Activated CD4-positive, alpha-beta memory T cell treated with anti-CD3 and anti-CD28 coated beads, Interleukin-2, amount 10 ng/mL, durations not matched to agents 7 days and 5 days (primary cell): ENCODE measurements around the gene DZIP3. TPM values are rescaled to one million over a fixed set of nuclear protein-coding genes. Genes with fewer than 3 reads are reported as not detected.
A peak's percentile ranks its signal among the peaks of the same experiment; 100 is the strongest.

Source experiments
- CTCF ChIA-PET: fragments of 350-600 bp; sonication (Branson Sonifier 250); formaldehyde crosslinking; loops from one replicate; lab custom pipeline; 2021; ENCODE audit warnings: antibody characterized with exemption, inconsistent platforms; lab: Charles Lee
- POLR2A ChIA-PET: fragments of 350-600 bp; sonication (Branson Sonifier 250); formaldehyde crosslinking; loops from one replicate; lab custom pipeline; 2021; ENCODE audit warnings: antibody characterized with exemption; lab: Charles Lee
- DNase-seq: peaks from one replicate; pipeline ENCODE4 v3.0.0-alpha.2; 2020
- H3K27ac Mint-ChIP-seq: one replicate; pipeline ENCODE4 v1.8.0; 2021; ENCODE audit warnings: mild to moderate bottlenecking, mixed read lengths
- H3K27me3 Mint-ChIP-seq: one replicate; pipeline ENCODE4 v1.8.0; 2021; ENCODE audit warnings: mixed read lengths
- H3K36me3 Mint-ChIP-seq: one replicate; pipeline ENCODE4 v1.8.0; 2021; ENCODE audit warnings: low read depth, mixed read lengths
- H3K4me1 Mint-ChIP-seq: one replicate; pipeline ENCODE4 v1.8.0; 2021; ENCODE audit warnings: mixed read lengths
- H3K4me3 Mint-ChIP-seq: one replicate; pipeline ENCODE4 v1.8.0; 2021; ENCODE audit warnings: mild to moderate bottlenecking, mixed read lengths
- H3K9me3 Mint-ChIP-seq: one replicate; pipeline ENCODE4 v1.8.0; 2021; ENCODE audit warnings: mixed read lengths
- total RNA-seq, 2 experiments: library from RNA; stranded (reverse); gene quantifications; one replicate each; pipeline ENCODE4 v1.2.3, GENCODE V29; 2021

DZIP3 gene
- total RNA-seq, 2 experiments from 2014 or later = 16.1 to 17.2 TPM

GRCh38 chr3:108565506-108565905 lies 24.0 kb upstream of the DZIP3 start:
- POLR2A ChIA-PET = interaction anchor here (1.4 to 1.5 kb wide), 2 partner anchors 23 to 24 kb away, joined by 3 to 8 read pairs; partner anchors contain the start of genes CIP2A and DZIP3
- no peak overlapping the region for H3K27ac Mint-ChIP-seq
- no peaks in the 10 kb centered on the region for H3K27me3 Mint-ChIP-seq
- H3K9me3 Mint-ChIP-seq = no peaks in the 10 kb centered on the region
- peaks cover 16% of the 10 kb centered on the region for H3K4me1 Mint-ChIP-seq
- peaks cover 58% of the 10 kb centered on the region for H3K36me3 Mint-ChIP-seq
- no peak for DNase-seq
- no peak overlapping the region for H3K4me3 Mint-ChIP-seq
- CTCF ChIA-PET = no interaction called here

GRCh38 chr3:108566599-108566998 lies 22.9 kb upstream of the DZIP3 start:
- POLR2A ChIA-PET = interaction anchor here (1.0 to 1.4 kb wide), 2 partner anchors 22 to 23 kb away, joined by 3 to 4 read pairs; partner anchors contain the start of genes CIP2A and DZIP3
- H3K36me3 Mint-ChIP-seq = peaks cover 50% of the 10 kb centered on the region
- no peak overlapping the region for H3K4me3 Mint-ChIP-seq
- H3K27ac Mint-ChIP-seq = no peak overlapping the region
- DNase-seq = no peak
- CTCF ChIA-PET = interaction anchor here (1.1 kb wide), 1 partner anchor 14 kb away, joined by 5 read pairs; no protein-coding TSS in a partner anchor
- no peaks in the 10 kb centered on the region for H3K27me3 Mint-ChIP-seq
- no peaks in the 10 kb centered on the region for H3K9me3 Mint-ChIP-seq
- peaks cover 16% of the 10 kb centered on the region for H3K4me1 Mint-ChIP-seq

- peaks cover 16% of the 10 kb centered on the region for H3K4me1 Mint-ChIP-seq
- no peak overlapping the region for H3K4me3 Mint-ChIP-seq
- H3K27ac Mint-ChIP-seq = no peak overlapping the region
- CTCF ChIA-PET = interaction anchor here (1.1 kb wide), 1 partner anchor 16 kb away, joined by 3 read pairs; no protein-coding TSS in a partner anchor
- H3K9me3 Mint-ChIP-seq = no peaks in the 10 kb centered on the region
- POLR2A ChIA-PET = no interaction called here
- no peaks in the 10 kb centered on the region for H3K27me3 Mint-ChIP-seq
- H3K36me3 Mint-ChIP-seq = peaks cover 60% of the 10 kb centered on the region
- DNase-seq = no peak
These were observed 20.2 kb upstream of the DZIP3 start for GRCh38 chr3:108569336-108569735.

GRCh38 chr3:108578064-108578463 lies 11.5 kb upstream of the DZIP3 start:
- no peak overlapping the region for H3K4me3 Mint-ChIP-seq
- ChIA-PET POLR2A (interaction anchor here (1.3 to 1.9 kb wide), 2 partner anchors 11 to 246 kb away, joined by 3 to 17 read pairs; partner anchors contain the start of genes CIP2A and DZIP3), CTCF (interaction anchor here (0.9 kb wide), 1 partner anchor 12 kb away, joined by 4 read pairs; the partner anchor contains the start of genes CIP2A and DZIP3)
- H3K27ac Mint-ChIP-seq = no peak overlapping the region
- peaks cover 15% of the 10 kb centered on the region for H3K4me1 Mint-ChIP-seq
- H3K9me3 Mint-ChIP-seq = no peaks in the 10 kb centered on the region
- no peak for DNase-seq
- no peaks in the 10 kb centered on the region for H3K27me3 Mint-ChIP-seq
- peaks cover 81% of the 10 kb centered on the region for H3K36me3 Mint-ChIP-seq

- ChIA-PET CTCF (interaction anchor here (0.6 to 2.3 kb wide), 8 partner anchors 11 to 480 kb away, joined by 3 to 17 read pairs (median 6); no protein-coding TSS in a partner anchor), POLR2A (interaction anchor here (0.7 to 6.1 kb wide), 34 partner anchors 9 to 495 kb away, joined by 3 to 205 read pairs (median 6); partner anchors contain the start of genes HHLA2, IFT57 and TRAT1)
- Mint-ChIP-seq H3K4me3 (peak overlapping the region; percentile 98), H3K27me3 (no peaks in the 10 kb centered on the region), H3K27ac (peak overlapping the region; percentile 96), H3K4me1 (peaks cover 52% of the 10 kb centered on the region), H3K9me3 (no peaks in the 10 kb centered on the region), H3K36me3 (peaks cover 37% of the 10 kb centered on the region)
- no peak for DNase-seq
These were observed 921 bp upstream of the DZIP3 start for GRCh38 chr3:108588601-108589000.

- H3K9me3 Mint-ChIP-seq = no peaks in the 10 kb centered on the region
- ChIA-PET POLR2A (interaction anchor here (0.8 to 6.1 kb wide), 28 partner anchors 12 to 1159 kb away, joined by 3 to 205 read pairs (median 8); partner anchors contain the start of genes HHLA2, IFT57 and TRAT1), CTCF (interaction anchor here (1.1 to 2.3 kb wide), 8 partner anchors 9 to 325 kb away, joined by 3 to 17 read pairs (median 7); no protein-coding TSS in a partner anchor)
- H3K4me1 Mint-ChIP-seq = peaks cover 49% of the 10 kb centered on the region
- no peak for DNase-seq
- peak overlapping the region; percentile 96 for H3K27ac Mint-ChIP-seq
- H3K27me3 Mint-ChIP-seq = no peaks in the 10 kb centered on the region
- peak overlapping the region; percentile 98 for H3K4me3 Mint-ChIP-seq
- H3K36me3 Mint-ChIP-seq = peaks cover 27% of the 10 kb centered on the region
These were observed 439 bp downstream of the DZIP3 start for GRCh38 chr3:108589998-108590323.

- CTCF ChIA-PET = interaction anchor here (1.1 to 2.3 kb wide), 6 partner anchors 9 to 231 kb away, joined by 3 to 17 read pairs (median 7); no protein-coding TSS in a partner anchor
- H3K9me3 Mint-ChIP-seq = no peaks in the 10 kb centered on the region
- H3K4me1 Mint-ChIP-seq = peaks cover 44% of the 10 kb centered on the region
- H3K27ac Mint-ChIP-seq = peak overlapping the region; percentile 96
- no peak for DNase-seq
- peak overlapping the region; percentile 98 for H3K4me3 Mint-ChIP-seq
- H3K36me3 Mint-ChIP-seq = peaks cover 22% of the 10 kb centered on the region
- POLR2A ChIA-PET = interaction anchor here (0.9 to 6.1 kb wide), 14 partner anchors 11 to 368 kb away, joined by 3 to 205 read pairs (median 14); partner anchors contain the start of genes IFT57 and TRAT1
- H3K27me3 Mint-ChIP-seq = no peaks in the 10 kb centered on the region
These were observed 938 bp downstream of the DZIP3 start for GRCh38 chr3:108590460-108590859.

GRCh38 chr3:108595321-108595720 lies 5.8 kb downstream of the DZIP3 start:
- no peak for DNase-seq
- POLR2A ChIA-PET = no interaction called here
- no peak overlapping the region for H3K27ac Mint-ChIP-seq
- H3K9me3 Mint-ChIP-seq = no peaks in the 10 kb centered on the region
- H3K27me3 Mint-ChIP-seq = no peaks in the 10 kb centered on the region
- H3K36me3 Mint-ChIP-seq = peaks cover 7% of the 10 kb centered on the region
- CTCF ChIA-PET = no interaction called here
- H3K4me3 Mint-ChIP-seq = no peak overlapping the region
- H3K4me1 Mint-ChIP-seq = peaks cover 44% of the 10 kb centered on the region

- Mint-ChIP-seq H3K4me3 (no peak overlapping the region), H3K27me3 (no peaks in the 10 kb centered on the region), H3K4me1 (peaks cover 48% of the 10 kb centered on the region), H3K36me3 (peaks cover 22% of the 10 kb centered on the region), H3K9me3 (peaks cover 12% of the 10 kb centered on the region), H3K27ac (no peak overlapping the region)
- DNase-seq = no peak
- CTCF ChIA-PET = interaction anchor here (1.1 to 3.2 kb wide), 2 partner anchors 9 to 220 kb away, joined by 3 to 16 read pairs; partner anchors contain the start of genes CIP2A and DZIP3
- POLR2A ChIA-PET = interaction anchor here (8.6 kb wide), 1 partner anchor 9 kb away, joined by 205 read pairs; the partner anchor contains the start of genes CIP2A and DZIP3
These were observed 8.9 kb downstream of the DZIP3 start for GRCh38 chr3:108598375-108598774.

GRCh38 chr3:108599677-108600409 lies 10.3 kb downstream of the DZIP3 start:
- H3K27ac Mint-ChIP-seq = peak overlapping the region; percentile 66
- CTCF ChIA-PET = interaction anchor here (1.1 to 3.2 kb wide), 4 partner anchors 10 to 239 kb away, joined by 3 to 16 read pairs (median 3); partner anchors contain the start of genes CIP2A and DZIP3

GRCh38 chr3:108602249-108602934 lies 12.9 kb downstream of the DZIP3 start:
- Mint-ChIP-seq H3K27ac (peak overlapping the region; percentile 53), H3K4me3 (peak overlapping the region; percentile 45), H3K27me3 (no peaks in the 10 kb centered on the region), H3K36me3 (peaks cover 26% of the 10 kb centered on the region), H3K9me3 (peaks cover 12% of the 10 kb centered on the region), H3K4me1 (peaks cover 58% of the 10 kb centered on the region)
- ChIA-PET POLR2A (interaction anchor here (1.1 to 8.6 kb wide), 5 partner anchors 9 to 221 kb away, joined by 3 to 205 read pairs (median 4); partner anchors contain the start of genes CIP2A and DZIP3), CTCF (interaction anchor here (0.9 to 3.1 kb wide), 6 partner anchors 9 to 312 kb away, joined by 3 to 17 read pairs (median 5); partner anchors contain the start of genes CIP2A and DZIP3)
- peak; percentile 43 for DNase-seq

More at GRCh38 chr3:108599677-108600409, 10.3 kb downstream of the DZIP3 start:
- no peak for DNase-seq
- H3K36me3 Mint-ChIP-seq = peaks cover 22% of the 10 kb centered on the region
- POLR2A ChIA-PET = interaction anchor here (1.3 to 8.6 kb wide), 2 partner anchors 10 to 15 kb away, joined by 4 to 205 read pairs; partner anchors contain the start of genes CIP2A and DZIP3
- H3K4me1 Mint-ChIP-seq = peaks cover 60% of the 10 kb centered on the region
- no peaks in the 10 kb centered on the region for H3K27me3 Mint-ChIP-seq
- H3K9me3 Mint-ChIP-seq = peaks cover 12% of the 10 kb centered on the region
- H3K4me3 Mint-ChIP-seq = no peak overlapping the region

- Mint-ChIP-seq H3K27ac (peak overlapping the region; percentile 53), H3K36me3 (peaks cover 30% of the 10 kb centered on the region), H3K9me3 (peaks cover 12% of the 10 kb centered on the region), H3K4me3 (peak overlapping the region; percentile 45), H3K27me3 (no peaks in the 10 kb centered on the region), H3K4me1 (peaks cover 58% of the 10 kb centered on the region)
- no peak for DNase-seq
- ChIA-PET POLR2A (interaction anchor here (0.9 to 8.6 kb wide), 6 partner anchors 9 to 236 kb away, joined by 3 to 205 read pairs (median 4); partner anchors contain the start of genes CIP2A and DZIP3), CTCF (interaction anchor here (1.0 to 3.1 kb wide), 6 partner anchors 9 to 312 kb away, joined by 3 to 17 read pairs (median 5); partner anchors contain the start of genes CIP2A and DZIP3)
These were observed 13.4 kb downstream of the DZIP3 start for GRCh38 chr3:108602935-108603294.
